ENCODE results near the gene CLCN3. TPM values are rescaled to one million over a fixed set of nuclear protein-coding genes. Genes with fewer than 3 reads are reported as not detected.

CLCN3 gene
- total and polyA plus RNA-seq, 2 of the 4 experiments (the other 2 are of a cell fraction), result 13.0 to 22.8 TPM

DNA sequence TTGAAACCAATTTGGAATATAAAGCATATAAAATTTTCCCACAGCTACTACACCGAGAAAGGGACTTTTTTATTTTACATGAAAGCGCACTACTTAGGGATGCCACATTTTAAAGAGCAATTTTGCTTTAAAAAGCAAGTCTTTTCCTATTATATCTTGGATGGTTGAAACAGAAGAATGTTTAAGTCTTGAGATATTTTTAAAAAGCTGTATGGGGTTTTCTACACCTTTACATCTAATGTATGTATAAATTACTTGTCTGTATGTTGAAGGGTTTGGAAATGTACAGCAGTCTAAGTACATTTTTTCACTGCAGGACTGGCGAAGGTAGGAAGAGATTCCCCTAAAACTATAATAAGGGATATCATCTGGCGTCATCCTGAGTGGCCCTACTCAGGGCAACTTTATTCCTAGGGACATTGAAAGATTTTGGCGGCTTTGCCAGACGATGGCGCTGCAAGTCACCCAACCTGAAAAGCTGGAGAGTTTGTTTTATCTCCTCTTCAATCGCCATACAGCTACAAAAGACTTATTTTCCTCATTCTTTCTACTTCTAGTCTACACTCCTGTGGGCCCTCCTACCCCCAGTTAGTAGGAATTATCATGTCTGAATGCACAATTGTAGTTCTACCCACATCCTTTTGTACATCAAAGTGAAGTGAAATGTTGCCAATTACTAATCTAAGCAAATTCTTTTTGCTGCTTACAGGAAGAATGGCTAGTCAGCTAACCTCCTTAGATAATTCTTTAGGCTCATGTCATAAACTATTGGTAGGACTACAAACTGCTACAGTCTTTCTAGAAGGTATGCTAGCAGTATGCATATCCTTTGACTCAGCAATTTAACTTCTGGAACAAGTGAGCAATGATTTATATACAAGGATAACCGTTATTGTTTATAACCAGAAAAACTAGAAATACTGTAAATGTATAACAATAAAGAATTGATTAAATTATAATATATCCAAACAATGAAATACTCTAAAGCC is 7.2 kb upstream of the CLCN3 start:
- Histone ChIP-seq H2AFZ (replicated peaks; ENCODE audit: low read length, poor library complexity) (no peak overlapping the region), H2BK5ac (ENCODE audit: low read depth, low read length, poor library complexity, severe bottlenecking) (peak overlapping the region; percentile 34), H3K4me2 (ENCODE audit: low read depth, low read length) (peak overlapping the region; percentile 97), H2BK120ac (ENCODE audit: low read depth, low read length) (no peak overlapping the region), H4K8ac (ENCODE audit: low read depth in 2 of 2, low read length in 2 of 2) (peak overlapping the region; percentile 43 to 71), H2AK5ac (ENCODE audit: low read depth, low read length) (no peak overlapping the region), H3K36me3 (ENCODE audit: control insufficient read depth, insufficient read depth, low read length) (no peaks in the 10 kb centered on the region), H2BK15ac (ENCODE audit: low read depth, low read length) (no peak overlapping the region), H3K4me1 (ENCODE audit: control insufficient read depth, insufficient read depth, low read length) (no peaks in the 10 kb centered on the region), H3K27me3 (ENCODE audit: control insufficient read depth, insufficient read depth, low read length) (no peaks in the 10 kb centered on the region), H3K9me1 (ENCODE audit: insufficient read depth, low read length) (no peaks in the 10 kb centered on the region), H2AK9ac (replicated peaks; ENCODE audit: low read depth, low read length, poor library complexity) (no peak overlapping the region), H3K4ac (ENCODE audit: low read depth, low read length) (no peak overlapping the region), H3K9ac (ENCODE audit: low read depth, low read length) (peak overlapping the region; percentile 21; the same call in 1 of the 2 replicates), H3K79me1 (ENCODE audit: low read depth in 1 of 2, low read length in 2 of 2) (peaks cover 4 to 10% of the 10 kb centered on the region in 2 experiments; a peak in 2 of 4 replicates), H3K4me3 (ENCODE audit: insufficient read depth, low read depth, low read length) (peak overlapping the region; percentile 93), H4K5ac (ENCODE audit: low read depth, low read length) (no peak overlapping the region), H3K9me3 (ENCODE audit: control insufficient read depth, insufficient read depth, low read length) (no peaks in the 10 kb centered on the region), H3K14ac (replicated peaks; ENCODE audit: low read depth, low read length) (no peak overlapping the region), H2BK20ac (ENCODE audit: low read depth, low read length) (no peak overlapping the region), H4K20me1 (ENCODE audit: insufficient read depth, low read length) (no peaks in the 10 kb centered on the region), H3K18ac (ENCODE audit: low read depth, low read length) (peak overlapping the region; percentile 56; the same call in 1 of the 2 replicates), H3K56ac (ENCODE audit: extremely low read depth, insufficient read depth, low read length) (no peak overlapping the region), H3K23ac (ENCODE audit: low read depth, low read length) (no peak overlapping the region), H3K27ac (ENCODE audit: insufficient read depth, low read length) (no peak overlapping the region), H4K91ac (ENCODE audit: insufficient read depth, low read depth, low read length) (no peak overlapping the region)
- intact Hi-C loops (cut with micrococcal nuclease), result loop anchor here (1.0 to 5.0 kb wide), 6 partner anchors 161 to 474 kb away; partner anchors contain the start of genes AADAT and MFAP3L
- no TSS peak for BruUV-seq (replicated peaks)
- CTCF ChIA-PET, result interaction anchor here (0.8 to 1.4 kb wide), 8 partner anchors 19 to 198 kb away, joined by 3 to 5 read pairs (median 3); no protein-coding TSS in a partner anchor
- ATAC-seq (ENCODE audit: low read depth) (peak; percentile 68), DNase-seq (peak; percentile 79)
- no peak for TF ChIP-seq MAZ (IDR thresholded peaks at IDR 0.05; ENCODE audit: borderline replicate concordance, low read depth, low read length)
- TF ChIP-seq MAFK (IDR thresholded peaks at IDR 0.05; ENCODE audit: low read depth, low read length), result peak; percentile 68
- no peak for TF ChIP-seq FOS (IDR thresholded peaks at IDR 0.05; ENCODE audit: low read depth, low read length)
- TF ChIP-seq, protein P1, sequence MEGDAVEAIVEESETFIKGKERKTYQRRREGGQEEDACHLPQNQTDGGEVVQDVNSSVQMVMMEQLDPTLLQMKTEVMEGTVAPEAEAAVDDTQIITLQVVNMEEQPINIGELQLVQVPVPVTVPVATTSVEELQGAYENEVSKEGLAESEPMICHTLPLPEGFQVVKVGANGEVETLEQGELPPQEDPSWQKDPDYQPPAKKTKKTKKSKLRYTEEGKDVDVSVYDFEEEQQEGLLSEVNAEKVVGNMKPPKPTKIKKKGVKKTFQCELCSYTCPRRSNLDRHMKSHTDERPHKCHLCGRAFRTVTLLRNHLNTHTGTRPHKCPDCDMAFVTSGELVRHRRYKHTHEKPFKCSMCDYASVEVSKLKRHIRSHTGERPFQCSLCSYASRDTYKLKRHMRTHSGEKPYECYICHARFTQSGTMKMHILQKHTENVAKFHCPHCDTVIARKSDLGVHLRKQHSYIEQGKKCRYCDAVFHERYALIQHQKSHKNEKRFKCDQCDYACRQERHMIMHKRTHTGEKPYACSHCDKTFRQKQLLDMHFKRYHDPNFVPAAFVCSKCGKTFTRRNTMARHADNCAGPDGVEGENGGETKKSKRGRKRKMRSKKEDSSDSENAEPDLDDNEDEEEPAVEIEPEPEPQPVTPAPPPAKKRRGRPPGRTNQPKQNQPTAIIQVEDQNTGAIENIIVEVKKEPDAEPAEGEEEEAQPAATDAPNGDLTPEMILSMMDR (conservative IDR thresholded peaks at IDR 0.05; ENCODE audit: low read depth, low read length), result peak; percentile 77
- no peak for TF ChIP-seq BHLHE40 (IDR thresholded peaks at IDR 0.05; ENCODE audit: low read depth, low read length)
- peak; percentile 56 for TF ChIP-seq SMC3 (IDR thresholded peaks at IDR 0.05; ENCODE audit: low read depth, low read length)
- no peak for TF ChIP-seq RFX5 (IDR thresholded peaks at IDR 0.05; ENCODE audit: low read depth, low read length)
- peak; percentile 79 for TF ChIP-seq RAD21 (IDR thresholded peaks at IDR 0.05; ENCODE audit: low read length)
- TF ChIP-seq RCOR1 (IDR thresholded peaks at IDR 0.05; ENCODE audit: insufficient replicate concordance, low read length), result no peak
- no peak for TF ChIP-seq CHD1 (IDR thresholded peaks at IDR 0.05; ENCODE audit: low read depth, low read length)
- no peak for TF ChIP-seq CEBPB (IDR thresholded peaks at IDR 0.05; ENCODE audit: low read depth, low read length)
- WGBS, 2 experiments (ENCODE audit: extremely low coverage in 2 of 2, insufficient read length in 1 of 2), result no CpG with 5 or more reads among the region's 9 CpGs
- POLR2A ChIA-PET (ENCODE audit: unreplicated experiment), result interaction anchor here (0.6 to 1.1 kb wide), 2 partner anchors 9 to 47 kb away, joined by 3 to 4 read pairs; no protein-coding TSS in a partner anchor
- in situ Hi-C loops (cut with MboI; ENCODE audit: low sequenced_read_pairs), result loop anchor here (25.0 kb wide), 1 partner anchor 449 kb away; no protein-coding TSS in a partner anchor
- dilution Hi-C loops (cut with HindIII; ENCODE audit: low sequenced_read_pairs, unreplicated experiment), result no loop called here
